Right lobe of liver (tissue), 6 donors: ENCODE data around the gene CACNA2D1. TPM values are rescaled to one million over a fixed set of nuclear protein-coding genes. Genes with fewer than 3 reads are reported as not detected.

Experiments
- ATAC-seq, 4 donors: fragments of 200-7000 bp; cut with Tn5 transposase; one replicate each; pipeline ENCODE4 v1.9.1; 2020; ENCODE audit warnings: mild to moderate bottlenecking in 4 of 4, moderate library complexity in 4 of 4
- DNase-seq, 3 donors: peaks; one replicate each; pipeline ENCODE4 v3.0.0-alpha.2; 2020
- H3K27ac ChIP-seq, 3 donors: fragments of 200-600 bp; one replicate each; pipeline ENCODE4 v1.8.0; 2022
- H3K27me3 ChIP-seq, 2 donors: fragments of 200-600 bp; one replicate each; pipeline ENCODE4 v1.8.0; 2022
- H3K36me3 ChIP-seq, 4 donors: fragments of 200-600 bp; sonication (generic) in 1 of 4; one replicate each; pipeline versions ENCODE4 v1.5.1 to v1.8.0; 2017 to 2022; ENCODE audit warnings: control low read depth in 1 of 4
- H3K4me1 ChIP-seq, 4 donors: fragments of 200-600 bp; sonication (generic) in 1 of 4; one replicate each; pipeline versions ENCODE4 v1.5.1 to v1.8.0; 2017 to 2022; ENCODE audit warnings: control low read depth in 1 of 4
- H3K4me3 ChIP-seq, 3 donors: fragments of 200-600 bp; one replicate each; pipeline ENCODE4 v1.8.0; 2022
- H3K9me3 ChIP-seq, 4 donors: fragments of 200-600 bp; sonication (generic) in 1 of 4; one replicate each; pipeline versions ENCODE4 v1.5.1 to v1.8.0; 2017 to 2022; ENCODE audit warnings: control low read depth in 1 of 4
- CTCF ChIP-seq, 4 donors: fragments of 200-600 bp in 3 of 4; fragments of 450-650 bp in 1 of 4; IDR thresholded peaks; one replicate each; pipeline versions ENCODE4 v1.5.1 to v1.8.0; 2016 to 2022; ENCODE audit warnings: antibody characterized with exemption in 4 of 4, mild to moderate bottlenecking in 2 of 4
- POLR2A ChIP-seq: fragments of 450-650 bp; IDR thresholded peaks from one replicate; pipeline ENCODE4 v1.6.1; 2017; ENCODE audit warnings: antibody characterized with exemption, mild to moderate bottlenecking
- WGBS: methylation state at CpG from one replicate; pipeline ENCODE4 v1.1.6; 2018; ENCODE audit warnings: low coverage, low lambda C conversion rate; ENCODE audit not compliant: insufficient coverage; ENCODE audit errors: missing lambda C conversion rate; 5-methylcytosine and 5-hydroxymethylcytosine counted together
- intact Hi-C, 2 donors: fragments of 100-400 bp; cut with DNase I; formaldehyde crosslinking; loops; one replicate each; pipeline versions ENCODE4 v1.11.2 to v1.14.1; 2022
- total RNA-seq, 6 experiments: library from RNA; depleted of rRNA in 2 of 6; stranded (reverse); fragments of >200 nt in 2 of 6; fragmentation: NEBNext Ultra II Directional in 3 of 6; extraction: Animal tissue kit (Norgen Biotek cat#: 25700) in 3 of 6; gene quantifications; one replicate each; pipeline versions ENCODE4 v1.1.0 to v1.2.4, GENCODE V29; 2016 to 2023
- donor health status: DM: no; HTN: yes; CAD: no.
- donor health status: DM: no; HTN: no; CAD: no.
- donor health status: DM: no; HTN: no; CAD: no.
- donor health status: DM: no; HTN: yes; CAD: no.
- donor health status: DM: no; HTN: yes; CAD: no.

Gene CACNA2D1
- total RNA-seq, 6 experiments from 2014 or later = 1.3 to 6.0 (median 2.2) TPM

GRCh38 chr7:82382276-82382675 is 61.3 kb downstream of the CACNA2D1 start:
- no peak for ATAC-seq
- WGBS = 54% methylated on average over 2 of the region's 2 CpGs
- no peaks in the 10 kb centered on the region for H3K9me3 ChIP-seq
- TF ChIP-seq CTCF (IDR thresholded peaks at IDR 0.05) (no peak), POLR2A (no peak)
- intact Hi-C loops = no loop called here
- H3K27ac ChIP-seq = no peak overlapping the region
- H3K27me3 ChIP-seq = no peaks in the 10 kb centered on the region
- DNase-seq = no peak
- H3K36me3 ChIP-seq = no peaks in the 10 kb centered on the region
- no peak overlapping the region for H3K4me3 ChIP-seq
- no peaks in the 10 kb centered on the region for H3K4me1 ChIP-seq

- TF ChIP-seq CTCF (IDR thresholded peaks at IDR 0.05) (no peak), POLR2A (no peak)
- DNase-seq = no peak
- Histone ChIP-seq H3K4me3 (no peak overlapping the region), H3K27me3 (peaks cover 0 to 6% of the 10 kb centered on the region in 2 donors), H3K9me3 (no peaks in the 10 kb centered on the region), H3K36me3 (no peaks in the 10 kb centered on the region), H3K27ac (no peak overlapping the region), H3K4me1 (no peaks in the 10 kb centered on the region)
- WGBS = 50% methylated on average over 2 of the region's 2 CpGs
- no peak for ATAC-seq
- intact Hi-C loops = no loop called here
Measured at GRCh38 chr7:82376739-82377138, 66.8 kb downstream of the CACNA2D1 start.

GRCh38 chr7:82375713-82376112 is 67.9 kb downstream of the CACNA2D1 start:
- Histone ChIP-seq H3K36me3 (no peaks in the 10 kb centered on the region), H3K27me3 (peaks cover 0 to 6% of the 10 kb centered on the region in 2 donors), H3K4me1 (no peaks in the 10 kb centered on the region), H3K9me3 (no peaks in the 10 kb centered on the region), H3K27ac (no peak overlapping the region), H3K4me3 (no peak overlapping the region)
- intact Hi-C loops = no loop called here
- no peak for ATAC-seq
- TF ChIP-seq POLR2A (no peak), CTCF (IDR thresholded peaks at IDR 0.05) (no peak)
- 11% methylated on average over 3 of the region's 3 CpGs for WGBS
- DNase-seq = no peak

- no peak overlapping the region for H3K4me3 ChIP-seq
- DNase-seq (no peak), ATAC-seq (no peak)
- TF ChIP-seq CTCF (IDR thresholded peaks at IDR 0.05) (no peak), POLR2A (no peak)
- H3K9me3 ChIP-seq = no peaks in the 10 kb centered on the region
- WGBS = 29% methylated on average over 1 of the region's 1 CpG
- H3K27me3 ChIP-seq = peaks cover 0 to 6% of the 10 kb centered on the region in 2 donors
- no peak overlapping the region for H3K27ac ChIP-seq
- no peaks in the 10 kb centered on the region for H3K36me3 ChIP-seq
- no peaks in the 10 kb centered on the region for H3K4me1 ChIP-seq
- intact Hi-C loops = no loop called here
Measured at GRCh38 chr7:82375129-82375528, 68.4 kb downstream of the CACNA2D1 start.
